Prostate gland (tissue), 2 donors: Measurements from ENCODE around the gene ELK1.
"Not testable (repeated sequence)": the region's sequence is repeated elsewhere in the genome, so short reads cannot be mapped to it uniquely, and the experiment has no call there.

Experiments
- POLR2AphosphoS5 ChIP-seq: sonication (generic); formaldehyde crosslinking; IDR thresholded peaks from one replicate; pipeline ENCODE4 v1.6.1; 2017; ENCODE audit warnings: antibody characterized with exemption
- TF ChIP-seq, protein P1 (sequence below), 4 experiments: fragments of 200-600 bp in 2 of 4; fragments of 450-650 bp in 2 of 4; sonication (generic) in 2 of 4; IDR thresholded peaks; 1 replicate in 3 of 4; 2 replicates in 1 of 4; pipeline ENCODE4 v1.5.1; 2016 to 2019; ENCODE audit warnings: antibody characterized with exemption in 4 of 4, mild to moderate bottlenecking in 2 of 4, moderate library complexity in 2 of 4

DNA sequence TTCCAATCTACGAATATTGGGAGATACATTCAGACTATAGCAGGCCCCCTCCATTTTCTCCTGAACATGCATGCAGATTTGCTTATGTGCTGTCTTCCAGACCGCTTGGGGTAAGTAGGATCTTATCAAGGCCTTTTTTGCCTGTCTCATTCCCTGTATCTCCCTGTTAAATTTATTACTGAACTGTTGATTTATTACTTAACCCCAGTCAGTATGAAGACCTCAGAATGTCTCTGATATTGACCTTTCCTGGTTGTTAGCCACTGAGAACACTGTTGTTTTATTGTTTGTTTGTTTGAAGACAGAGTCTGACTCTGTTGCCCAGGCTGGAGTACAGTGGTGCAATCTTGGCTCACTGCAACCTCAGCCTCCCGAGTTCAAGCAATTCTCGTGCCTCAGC is 15.4 kb upstream of the ELK1 start:
- TF ChIP-seq, protein P1, sequence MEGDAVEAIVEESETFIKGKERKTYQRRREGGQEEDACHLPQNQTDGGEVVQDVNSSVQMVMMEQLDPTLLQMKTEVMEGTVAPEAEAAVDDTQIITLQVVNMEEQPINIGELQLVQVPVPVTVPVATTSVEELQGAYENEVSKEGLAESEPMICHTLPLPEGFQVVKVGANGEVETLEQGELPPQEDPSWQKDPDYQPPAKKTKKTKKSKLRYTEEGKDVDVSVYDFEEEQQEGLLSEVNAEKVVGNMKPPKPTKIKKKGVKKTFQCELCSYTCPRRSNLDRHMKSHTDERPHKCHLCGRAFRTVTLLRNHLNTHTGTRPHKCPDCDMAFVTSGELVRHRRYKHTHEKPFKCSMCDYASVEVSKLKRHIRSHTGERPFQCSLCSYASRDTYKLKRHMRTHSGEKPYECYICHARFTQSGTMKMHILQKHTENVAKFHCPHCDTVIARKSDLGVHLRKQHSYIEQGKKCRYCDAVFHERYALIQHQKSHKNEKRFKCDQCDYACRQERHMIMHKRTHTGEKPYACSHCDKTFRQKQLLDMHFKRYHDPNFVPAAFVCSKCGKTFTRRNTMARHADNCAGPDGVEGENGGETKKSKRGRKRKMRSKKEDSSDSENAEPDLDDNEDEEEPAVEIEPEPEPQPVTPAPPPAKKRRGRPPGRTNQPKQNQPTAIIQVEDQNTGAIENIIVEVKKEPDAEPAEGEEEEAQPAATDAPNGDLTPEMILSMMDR (IDR thresholded peaks at IDR 0.05): not testable (repeated sequence)
- TF ChIP-seq POLR2AphosphoS5: not testable (repeated sequence)
